Naive thymus-derived CD4-positive, alpha-beta T cell (primary cell): ENCODE data around the gene NPIPB6. TPM values are rescaled to one million over a fixed set of nuclear protein-coding genes. Genes with fewer than 3 reads are reported as not detected.
A peak's percentile ranks its signal among the peaks of the same experiment; 100 is the strongest.

ENCODE experiments used
- ATAC-seq: fragments of 150-1000 bp; cut with Tn5 transposase; 2 replicates; pipeline ENCODE4 v1.10.0; 2021; ENCODE audit warnings: mild to moderate bottlenecking, moderate library complexity
- CTCF ChIA-PET: fragments of 350-600 bp; sonication (Branson Sonifier 250); formaldehyde crosslinking; loops from one replicate; lab custom pipeline; 2021; ENCODE audit warnings: antibody characterized with exemption; lab: Charles Lee
- POLR2A ChIA-PET: fragments of 350-600 bp; sonication (Branson Sonifier 250); formaldehyde crosslinking; loops from one replicate; lab custom pipeline; 2021; ENCODE audit warnings: antibody characterized with exemption, inconsistent platforms; lab: Charles Lee
- DNase-seq, 9 donors: peaks; one replicate each; pipeline versions ENCODE4 v3.0.0 to v3.0.0-alpha.2; 2020 to 2022; ENCODE audit warnings: mixed read lengths in 1 of 9
- H3K27ac ChIP-seq: one replicate; pipeline ENCODE4 v1.7.0; 2013; ENCODE audit warnings: mild to moderate bottlenecking, low read depth, low read length, moderate library complexity
- H3K27me3 ChIP-seq, 2 donors: one replicate each; pipeline ENCODE4 v1.7.0; 2013; ENCODE audit warnings: low read length in 2 of 2, mild to moderate bottlenecking in 2 of 2, moderate library complexity in 2 of 2; ENCODE audit not compliant: control insufficient read depth in 2 of 2, insufficient read depth in 2 of 2
- H3K36me3 ChIP-seq, 3 experiments: 1 replicate in 2 of 3; 2 replicates in 1 of 3; pipeline ENCODE4 v1.7.0; 2013; ENCODE audit warnings: low read length in 3 of 3, mild to moderate bottlenecking in 3 of 3, moderate library complexity in 1 of 3; ENCODE audit not compliant: insufficient read depth in 3 of 3, control insufficient read depth in 2 of 3
- H3K4me1 ChIP-seq, 2 donors: one replicate each; pipeline ENCODE4 v1.7.0; 2013; ENCODE audit warnings: low read length in 2 of 2, mild to moderate bottlenecking in 2 of 2, moderate library complexity in 1 of 2; ENCODE audit not compliant: control insufficient read depth in 2 of 2, insufficient read depth in 2 of 2
- H3K4me3 ChIP-seq: 2 replicates; pipeline ENCODE4 v1.7.0; 2013; ENCODE audit warnings: mild to moderate bottlenecking, low read length
- H3K9me3 ChIP-seq, 3 experiments: 1 replicate in 2 of 3; 2 replicates in 1 of 3; pipeline ENCODE4 v1.7.0; 2013; ENCODE audit warnings: low read length in 3 of 3; ENCODE audit not compliant: control insufficient read depth in 2 of 3
- H3K27ac Mint-ChIP-seq, 9 donors: one replicate each; pipeline ENCODE4 v1.8.0; 2020 to 2022; ENCODE audit warnings: mixed read lengths in 9 of 9, mild to moderate bottlenecking in 8 of 9, moderate library complexity in 5 of 9, inconsistent platforms in 2 of 9
- H3K27me3 Mint-ChIP-seq, 5 donors: one replicate each; pipeline ENCODE4 v1.8.0; 2021 to 2022; ENCODE audit warnings: mixed read lengths in 5 of 5, mild to moderate bottlenecking in 1 of 5
- H3K36me3 Mint-ChIP-seq, 5 donors: one replicate each; pipeline ENCODE4 v1.8.0; 2020 to 2022; ENCODE audit warnings: mixed read lengths in 5 of 5, mild to moderate bottlenecking in 3 of 5, inconsistent platforms in 1 of 5
- H3K4me1 Mint-ChIP-seq, 7 donors: one replicate each; pipeline ENCODE4 v1.8.0; 2020 to 2022; ENCODE audit warnings: mixed read lengths in 7 of 7, mild to moderate bottlenecking in 3 of 7, inconsistent platforms in 1 of 7
- H3K4me3 Mint-ChIP-seq, 10 donors: one replicate each; pipeline ENCODE4 v1.8.0; 2020 to 2022; ENCODE audit warnings: mild to moderate bottlenecking in 10 of 10, mixed read lengths in 10 of 10, moderate library complexity in 6 of 10, inconsistent platforms in 2 of 10
- H3K9me3 Mint-ChIP-seq, 11 donors: one replicate each; pipeline ENCODE4 v1.8.0; 2020 to 2022; ENCODE audit warnings: mixed read lengths in 11 of 11, mild to moderate bottlenecking in 4 of 11, inconsistent platforms in 1 of 11, moderate library complexity in 1 of 11
- intact Hi-C, 2 donors: fragments of 100-400 bp; cut with micrococcal nuclease; formaldehyde crosslinking; loops; one replicate each; pipeline ENCODE4 v1.15.1; 2023
- polyA plus RNA-seq, 2 donors: library from polyadenylated mRNA; unstranded; fragments of 300-500 nt; fragmentation: Illumina TruSeq; gene quantifications; one replicate each; pipeline ENCODE4 v1.2.3, GENCODE V29; 2021
- total RNA-seq, 6 experiments: library from RNA in 5 of 6; stranded (reverse) in 5 of 6; gene quantifications; 1 replicate in 5 of 6; 2 replicates in 1 of 6; pipeline ENCODE4 v1.2.3 and lab custom pipeline; 2021 to 2026

Gene NPIPB6
- total and polyA plus RNA-seq, 7 experiments from 2014 or later, result 2.5 to 7.3 (median 5.6) TPM; not detected in 2

DNA sequence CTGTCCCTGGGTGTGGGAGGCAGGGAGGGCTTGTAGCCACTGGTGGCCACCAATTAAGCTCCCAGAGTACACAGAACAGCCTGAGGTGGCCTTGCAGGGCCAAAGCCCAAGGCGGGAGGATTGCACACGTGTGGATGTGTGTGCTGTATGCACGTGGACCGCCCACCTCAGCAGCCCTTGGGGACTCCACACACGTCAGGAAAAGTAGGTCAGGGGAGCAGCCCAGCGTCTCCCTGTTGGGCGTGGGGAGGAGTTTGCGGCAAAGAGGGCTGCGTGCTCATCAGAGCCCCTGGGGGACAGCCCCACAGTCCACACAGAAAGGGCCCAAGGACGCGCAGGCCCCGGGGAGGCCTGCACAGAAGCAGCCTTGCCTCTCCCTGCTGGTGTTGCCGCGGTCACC is 51.4 kb downstream of the NPIPB6 start:
- peaks cover 52 to 58% of the 10 kb centered on the region in 2 donors for H3K4me1 ChIP-seq
- ChIA-PET CTCF (interaction anchor here (1.1 to 7.0 kb wide), 2 partner anchors 18 to 32 kb away, joined by 4 to 74 read pairs; no protein-coding TSS in a partner anchor), POLR2A (interaction anchor here (0.6 to 11.7 kb wide), 4 partner anchors 16 to 244 kb away, joined by 3 to 205 read pairs (median 88); partner anchors contain the start of gene SBK1)
- H3K4me3 ChIP-seq, result no peak overlapping the region
- intact Hi-C loops, result no loop called here
- ATAC-seq, result no peak
- H3K27ac ChIP-seq, result peak overlapping the region; percentile 77
- H3K9me3 ChIP-seq, result no peaks in the 10 kb centered on the region
- peaks cover 31 to 88% (median 68%) of the 10 kb centered on the region in 7 donors for H3K4me1 Mint-ChIP-seq
- no peaks in the 10 kb centered on the region for H3K27me3 Mint-ChIP-seq
- H3K9me3 Mint-ChIP-seq, result peaks cover 0 to 1% (median 0%) of the 10 kb centered on the region in 11 donors
- peak overlapping the region in 8 of 9 donors; percentile 92 to 99 (median 96) for H3K27ac Mint-ChIP-seq
- H3K36me3 Mint-ChIP-seq, result peaks cover 0 to 17% (median 12%) of the 10 kb centered on the region in 5 donors
- peak overlapping the region in 6 of 10 donors; percentile 23 to 77 (median 54) for H3K4me3 Mint-ChIP-seq
- peaks cover 0 to 6% (median 0%) of the 10 kb centered on the region in 3 experiments for H3K36me3 ChIP-seq
- H3K27me3 ChIP-seq, result no peaks in the 10 kb centered on the region
- no peak for DNase-seq

DNA sequence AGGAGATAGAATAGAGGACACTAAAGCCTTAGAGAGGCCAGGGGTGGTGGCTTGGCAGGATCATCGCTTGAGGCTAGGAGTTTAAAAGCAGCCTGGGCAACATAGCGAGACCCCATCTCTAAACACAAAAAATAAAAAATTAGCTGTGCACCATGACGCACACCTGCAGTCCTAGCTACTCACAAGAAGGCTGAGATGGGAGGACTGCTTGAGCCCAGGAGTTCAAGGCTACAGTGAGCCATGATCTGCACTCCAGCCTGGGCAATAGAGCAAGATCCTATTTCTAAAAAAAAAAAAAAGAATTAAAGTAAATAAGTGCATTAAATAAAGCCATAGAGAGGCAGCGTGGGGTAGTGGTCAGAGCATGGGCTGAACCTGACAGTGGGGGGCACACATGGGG is 51.9 kb downstream of the NPIPB6 start:
- Histone ChIP-seq H3K27ac (peak overlapping the region; percentile 77), H3K4me1 (peaks cover 47 to 55% of the 10 kb centered on the region in 2 donors), H3K27me3 (no peaks in the 10 kb centered on the region), H3K4me3 (no peak overlapping the region), H3K36me3 (peaks cover 0 to 6% (median 0%) of the 10 kb centered on the region in 3 experiments), H3K9me3 (no peaks in the 10 kb centered on the region)
- Mint-ChIP-seq H3K4me3 (peak overlapping the region in 9 of 10 donors; percentile 16 to 82 (median 76)), H3K36me3 (peaks cover 0 to 17% (median 12%) of the 10 kb centered on the region in 5 donors), H3K4me1 (peaks cover 29 to 88% (median 66%) of the 10 kb centered on the region in 7 donors), H3K27ac (peak overlapping the region; percentile 84 to 99 (median 97)), H3K27me3 (no peaks in the 10 kb centered on the region), H3K9me3 (peaks cover 0 to 1% (median 0%) of the 10 kb centered on the region in 11 donors)
- DNase-seq, result no peak
- CTCF ChIA-PET, result interaction anchor here (1.5 to 7.0 kb wide), 2 partner anchors 11 to 32 kb away, joined by 4 to 74 read pairs; no protein-coding TSS in a partner anchor
- POLR2A ChIA-PET, result interaction anchor here (0.6 to 11.7 kb wide), 4 partner anchors 15 to 244 kb away, joined by 3 to 205 read pairs (median 88); partner anchors contain the start of gene SBK1
- intact Hi-C loops, result no loop called here
- ATAC-seq, result no peak

DNA sequence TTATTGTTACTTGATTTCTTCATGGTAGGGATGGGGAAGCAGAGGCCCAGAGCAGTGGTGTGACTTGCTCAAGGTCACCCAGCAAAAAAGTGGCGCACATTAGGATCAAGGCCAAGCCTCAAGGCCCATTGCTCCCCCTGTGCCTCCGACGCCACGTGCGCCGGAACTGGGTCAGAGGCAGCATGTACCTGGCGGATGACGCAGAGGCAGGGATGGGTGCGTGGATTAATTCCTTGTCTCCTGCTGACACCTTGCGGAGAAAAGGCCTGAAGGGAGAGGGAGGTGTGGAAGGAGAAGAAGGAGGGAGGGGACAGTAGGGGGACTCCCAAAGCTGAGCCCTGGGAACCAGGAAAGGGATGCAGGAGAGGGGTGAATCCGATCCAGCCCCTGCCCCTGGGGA is 52.5 kb downstream of the NPIPB6 start:
- ATAC-seq, result no peak
- ChIA-PET CTCF (interaction anchor here (1.4 to 7.0 kb wide), 5 partner anchors 10 to 31 kb away, joined by 4 to 74 read pairs (median 6); no protein-coding TSS in a partner anchor), POLR2A (interaction anchor here (0.7 to 11.7 kb wide), 6 partner anchors 15 to 245 kb away, joined by 3 to 205 read pairs (median 6); partner anchors contain the start of gene SBK1)
- Mint-ChIP-seq H3K9me3 (peaks cover 0 to 1% (median 0%) of the 10 kb centered on the region in 11 donors), H3K27me3 (no peaks in the 10 kb centered on the region), H3K27ac (peak overlapping the region; percentile 84 to 99 (median 97)), H3K36me3 (peaks cover 0 to 20% (median 12%) of the 10 kb centered on the region in 5 donors), H3K4me3 (peak overlapping the region; percentile 65 to 87 (median 76)), H3K4me1 (peaks cover 29 to 90% (median 72%) of the 10 kb centered on the region in 7 donors)
- Histone ChIP-seq H3K27ac (peak overlapping the region; percentile 77), H3K36me3 (peaks cover 0 to 6% (median 0%) of the 10 kb centered on the region in 3 experiments), H3K27me3 (no peaks in the 10 kb centered on the region), H3K4me1 (peaks cover 44 to 49% of the 10 kb centered on the region in 2 donors), H3K4me3 (peak overlapping the region; percentile 59), H3K9me3 (no peaks in the 10 kb centered on the region)
- intact Hi-C loops, result no loop called here
- DNase-seq, result no peak

GRCh38 chr16:28309811-28310311 is 53.4 kb downstream of the NPIPB6 start:
- ChIA-PET CTCF (interaction anchor here (0.5 to 7.0 kb wide), 8 partner anchors 9 to 90 kb away, joined by 4 to 74 read pairs (median 5); partner anchors contain the start of gene SBK1), POLR2A (interaction anchor here (0.6 to 11.7 kb wide), 11 partner anchors 11 to 802 kb away, joined by 3 to 205 read pairs (median 4); partner anchors contain the start of genes APOBR and SBK1)
- Mint-ChIP-seq H3K4me3 (peak overlapping the region; percentile 66 to 87 (median 76)), H3K4me1 (peaks cover 29 to 91% (median 73%) of the 10 kb centered on the region in 7 donors), H3K27me3 (no peaks in the 10 kb centered on the region), H3K27ac (peak overlapping the region; percentile 81 to 99 (median 97)), H3K9me3 (peaks cover 0 to 1% (median 0%) of the 10 kb centered on the region in 11 donors), H3K36me3 (peaks cover 0 to 21% (median 11%) of the 10 kb centered on the region in 5 donors)
- Histone ChIP-seq H3K36me3 (peaks cover 0 to 6% (median 0%) of the 10 kb centered on the region in 3 experiments), H3K27me3 (no peaks in the 10 kb centered on the region), H3K4me1 (peaks cover 44 to 49% of the 10 kb centered on the region in 2 donors), H3K4me3 (peak overlapping the region; percentile 59), H3K27ac (peak overlapping the region; percentile 77), H3K9me3 (no peaks in the 10 kb centered on the region)
- intact Hi-C loops, result loop anchor here in 1 of 2 donors (1.0 to 5.0 kb wide), 3 partner anchors 18 to 98 kb away; partner anchors contain the start of genes SBK1 and XPO6
- peak; percentile 94 for ATAC-seq
- DNase-seq, result peak; percentile 62 to 91 (median 88)

- Histone ChIP-seq H3K4me3 (peak overlapping the region; percentile 38), H3K27me3 (no peaks in the 10 kb centered on the region), H3K36me3 (peaks cover 0 to 6% (median 4%) of the 10 kb centered on the region in 3 experiments), H3K27ac (peak overlapping the region; percentile 77), H3K9me3 (no peaks in the 10 kb centered on the region), H3K4me1 (peaks cover 43 to 44% of the 10 kb centered on the region in 2 donors)
- intact Hi-C loops, result loop anchor here in 1 of 2 donors (1.0 to 5.0 kb wide), 3 partner anchors 17 to 97 kb away; partner anchors contain the start of genes SBK1 and XPO6
- Mint-ChIP-seq H3K4me1 (peaks cover 29 to 88% (median 77%) of the 10 kb centered on the region in 7 donors), H3K27ac (peak overlapping the region; percentile 84 to 99 (median 97)), H3K27me3 (no peaks in the 10 kb centered on the region), H3K36me3 (peaks cover 0 to 26% (median 16%) of the 10 kb centered on the region in 5 donors), H3K9me3 (peaks cover 0 to 1% (median 0%) of the 10 kb centered on the region in 11 donors), H3K4me3 (peak overlapping the region; percentile 32 to 87 (median 76))
- ChIA-PET POLR2A (interaction anchor here (0.7 to 11.7 kb wide), 9 partner anchors 12 to 802 kb away, joined by 3 to 205 read pairs (median 4); partner anchors contain the start of genes APOBR and SBK1), CTCF (interaction anchor here (0.7 to 7.0 kb wide), 7 partner anchors 12 to 86 kb away, joined by 3 to 74 read pairs (median 5); partner anchors contain the start of gene SBK1)
- peak in 1 of 9 donors; percentile 35 for DNase-seq
- ATAC-seq, result no peak
Observed at GRCh38 chr16:28308794-28309584, 54.3 kb downstream of the NPIPB6 start.
